ENCODE data around the gene MYO5C. TPM values are rescaled to one million over a fixed set of nuclear protein-coding genes. Genes with fewer than 3 reads are reported as not detected.

The MYO5C gene
- total RNA-seq, 2 donors from 2014 or later = 19.1 to 26.7 TPM

DNA sequence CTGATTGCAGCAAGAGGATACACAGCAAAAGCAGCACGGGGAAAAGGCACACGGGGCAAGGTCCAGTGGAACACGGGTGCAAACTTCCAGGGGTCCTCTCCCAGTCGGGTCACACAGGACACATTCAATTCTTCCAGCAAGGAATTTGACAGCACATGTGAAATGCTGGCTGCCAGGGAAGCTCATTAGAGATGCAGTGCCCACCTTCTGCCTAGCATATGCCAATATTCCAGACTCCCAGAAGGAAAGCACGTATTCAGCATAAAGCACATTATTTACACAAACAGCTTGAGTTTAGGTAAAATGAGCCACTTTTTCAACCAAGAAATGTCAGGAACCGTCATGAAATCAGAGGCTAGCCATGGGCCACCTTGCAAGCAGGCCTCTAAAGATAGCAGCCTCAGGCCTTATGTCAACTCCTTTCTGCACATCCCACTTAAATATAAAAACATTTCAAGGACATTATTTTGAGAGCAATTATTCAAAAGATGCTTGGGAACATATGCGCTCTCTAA is 19.3 kb downstream of the MYO5C start:
- Mint-ChIP-seq H3K9me3 (no peaks in the 10 kb centered on the region), H3K36me3 (ENCODE audit: low read depth) (peaks cover 65% of the 10 kb centered on the region), H3K27me3 (ENCODE audit: insufficient read depth) (no peaks in the 10 kb centered on the region), H3K4me1 (no peaks in the 10 kb centered on the region), H3K4me3 (no peak overlapping the region), H3K27ac (no peak overlapping the region)
- H3K27ac ChIP-seq (ENCODE audit: low read depth, low read length) = no peak overlapping the region
- H3K9me3 ChIP-seq (ENCODE audit: control insufficient read depth, low read length) = no peaks in the 10 kb centered on the region
- peaks cover 5% of the 10 kb centered on the region for H3K36me3 ChIP-seq (ENCODE audit: control insufficient read depth, insufficient read depth, low read length)
- TF ChIP-seq, protein P1, sequence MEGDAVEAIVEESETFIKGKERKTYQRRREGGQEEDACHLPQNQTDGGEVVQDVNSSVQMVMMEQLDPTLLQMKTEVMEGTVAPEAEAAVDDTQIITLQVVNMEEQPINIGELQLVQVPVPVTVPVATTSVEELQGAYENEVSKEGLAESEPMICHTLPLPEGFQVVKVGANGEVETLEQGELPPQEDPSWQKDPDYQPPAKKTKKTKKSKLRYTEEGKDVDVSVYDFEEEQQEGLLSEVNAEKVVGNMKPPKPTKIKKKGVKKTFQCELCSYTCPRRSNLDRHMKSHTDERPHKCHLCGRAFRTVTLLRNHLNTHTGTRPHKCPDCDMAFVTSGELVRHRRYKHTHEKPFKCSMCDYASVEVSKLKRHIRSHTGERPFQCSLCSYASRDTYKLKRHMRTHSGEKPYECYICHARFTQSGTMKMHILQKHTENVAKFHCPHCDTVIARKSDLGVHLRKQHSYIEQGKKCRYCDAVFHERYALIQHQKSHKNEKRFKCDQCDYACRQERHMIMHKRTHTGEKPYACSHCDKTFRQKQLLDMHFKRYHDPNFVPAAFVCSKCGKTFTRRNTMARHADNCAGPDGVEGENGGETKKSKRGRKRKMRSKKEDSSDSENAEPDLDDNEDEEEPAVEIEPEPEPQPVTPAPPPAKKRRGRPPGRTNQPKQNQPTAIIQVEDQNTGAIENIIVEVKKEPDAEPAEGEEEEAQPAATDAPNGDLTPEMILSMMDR (conservative IDR thresholded peaks at IDR 0.05) = no peak
- no peaks in the 10 kb centered on the region for H3K4me1 ChIP-seq (ENCODE audit: control insufficient read depth, insufficient read depth, low read length)
- H3K4me3 ChIP-seq (ENCODE audit: low read length) = no peak overlapping the region
- no peaks in the 10 kb centered on the region for H3K27me3 ChIP-seq (ENCODE audit: control insufficient read depth, insufficient read depth, low read length, poor library complexity, severe bottlenecking)
- no peak overlapping the region for H3K9ac ChIP-seq (ENCODE audit: extremely low read depth, low read length, poor library complexity, severe bottlenecking)
- WGBS, 2 experiments (ENCODE audit: insufficient coverage in 1 of 2, insufficient read length in 1 of 2) = 94 to 100% methylated on average over 4 to 7 of the region's 7 CpGs
- DNase-seq = peak; percentile 30

DNA sequence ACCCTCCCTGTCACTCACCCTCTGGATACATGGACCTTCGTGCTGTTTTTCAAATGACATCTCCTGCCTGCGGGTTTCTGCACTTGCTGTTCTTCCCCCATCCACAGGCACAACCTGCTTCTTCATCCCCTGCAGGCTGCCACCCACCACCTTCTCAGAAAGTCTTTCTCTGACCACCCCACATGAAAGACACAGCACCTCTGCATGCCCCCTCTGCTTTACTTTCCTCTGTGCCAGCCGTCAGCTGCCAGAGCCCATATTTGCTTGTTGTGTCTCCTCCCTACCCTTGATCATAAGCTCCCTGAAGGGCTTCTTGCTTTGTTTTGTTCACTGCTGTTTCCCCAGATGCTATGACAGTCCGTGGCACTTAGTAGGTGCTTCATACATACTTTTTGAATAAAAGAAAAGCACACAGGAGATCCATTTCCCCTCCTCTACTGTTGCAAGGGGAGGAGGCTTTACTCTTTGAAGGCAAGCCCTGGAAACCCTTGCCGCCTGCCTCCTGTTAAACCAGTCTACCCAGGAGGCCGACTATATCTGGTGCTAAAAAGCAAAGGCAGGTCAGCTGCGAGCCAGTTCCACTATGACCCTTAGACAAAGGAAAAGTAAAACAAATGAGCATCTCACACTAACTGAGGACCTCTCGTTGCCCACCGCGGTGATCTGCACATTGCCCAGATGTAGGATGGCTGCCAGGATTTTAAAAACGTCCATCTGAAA is 31.9 kb downstream of the MYO5C start:
- Mint-ChIP-seq H3K9me3 (no peaks in the 10 kb centered on the region), H3K27me3 (ENCODE audit: insufficient read depth) (no peaks in the 10 kb centered on the region), H3K4me3 (no peak overlapping the region), H3K27ac (peak overlapping the region; percentile 98), H3K4me1 (peaks cover 47% of the 10 kb centered on the region), H3K36me3 (ENCODE audit: low read depth) (peaks cover 53% of the 10 kb centered on the region)
- Histone ChIP-seq H3K27me3 (ENCODE audit: control insufficient read depth, insufficient read depth, low read length, poor library complexity, severe bottlenecking) (no peaks in the 10 kb centered on the region), H3K9me3 (ENCODE audit: control insufficient read depth, low read length) (no peaks in the 10 kb centered on the region), H3K36me3 (ENCODE audit: control insufficient read depth, insufficient read depth, low read length) (peaks cover 2% of the 10 kb centered on the region), H3K4me3 (ENCODE audit: low read length) (no peak overlapping the region), H3K27ac (ENCODE audit: low read depth, low read length) (no peak overlapping the region), H3K4me1 (ENCODE audit: control insufficient read depth, insufficient read depth, low read length) (peaks cover 22% of the 10 kb centered on the region), H3K9ac (ENCODE audit: extremely low read depth, low read length, poor library complexity, severe bottlenecking) (no peak overlapping the region)
- DNase-seq = no peak
- WGBS, 2 experiments (ENCODE audit: insufficient coverage in 1 of 2, insufficient read length in 1 of 2) = 89 to 91% methylated on average over 7 to 11 of the region's 11 CpGs
- TF ChIP-seq, protein P1 (conservative IDR thresholded peaks at IDR 0.05) = no peak

DNA sequence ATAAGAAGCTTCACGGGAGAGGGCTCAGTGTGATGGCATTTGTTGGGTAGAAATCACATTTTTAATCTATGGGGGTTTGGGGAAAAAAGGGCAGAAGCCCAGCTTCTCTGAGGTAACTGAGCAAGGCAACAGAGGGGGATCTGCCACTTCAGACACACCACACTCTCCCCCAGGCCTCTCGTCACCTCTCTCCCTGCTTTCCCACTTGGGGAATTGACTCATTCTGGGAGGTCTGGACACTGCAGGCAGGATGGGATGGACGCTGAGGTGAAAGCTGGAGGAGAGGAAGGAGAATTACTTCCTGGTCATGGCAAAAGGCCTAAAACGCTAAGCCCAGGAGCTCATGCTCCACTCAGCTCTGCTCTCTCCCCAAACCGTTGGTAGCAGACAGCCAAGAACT is 33.2 kb downstream of the MYO5C start:
- H3K36me3 Mint-ChIP-seq (ENCODE audit: low read depth) = peaks cover 42% of the 10 kb centered on the region
- H3K36me3 ChIP-seq (ENCODE audit: control insufficient read depth, insufficient read depth, low read length) = no peaks in the 10 kb centered on the region
- WGBS, 2 experiments (ENCODE audit: insufficient coverage in 1 of 2, insufficient read length in 1 of 2) = 80 to 85% methylated on average over 2 to 5 of the region's 5 CpGs
- H3K4me3 ChIP-seq (ENCODE audit: low read length) = peak overlapping the region; percentile 48
- H3K27ac Mint-ChIP-seq = peak overlapping the region; percentile 98
- no peaks in the 10 kb centered on the region for H3K9me3 ChIP-seq (ENCODE audit: control insufficient read depth, low read length)
- peaks cover 59% of the 10 kb centered on the region for H3K4me1 Mint-ChIP-seq
- H3K27ac ChIP-seq (ENCODE audit: low read depth, low read length) = peak overlapping the region; percentile 83
- TF ChIP-seq, protein P1 (conservative IDR thresholded peaks at IDR 0.05) = no peak
- H3K9ac ChIP-seq (ENCODE audit: extremely low read depth, low read length, poor library complexity, severe bottlenecking) = peak overlapping the region; percentile 46
- H3K9me3 Mint-ChIP-seq = no peaks in the 10 kb centered on the region
- DNase-seq = peak; percentile 61
- H3K4me1 ChIP-seq (ENCODE audit: control insufficient read depth, insufficient read depth, low read length) = peaks cover 33% of the 10 kb centered on the region
- H3K27me3 ChIP-seq (ENCODE audit: control insufficient read depth, insufficient read depth, low read length, poor library complexity, severe bottlenecking) = no peaks in the 10 kb centered on the region
- H3K4me3 Mint-ChIP-seq = peak overlapping the region; percentile 19
- no peaks in the 10 kb centered on the region for H3K27me3 Mint-ChIP-seq (ENCODE audit: insufficient read depth)

Data from endodermal cell (in vitro differentiated cells).